HG03575 (cell line): ENCODE data around the gene ARHGAP40.

Experiments used
- ATAC-seq: cut with Tn5 transposase; IDR thresholded peaks from one replicate; pipeline ENCODE4 v1.9.1; 2021; ENCODE audit not compliant: unreplicated experiment, insufficient number of reproducible peaks, low FRiP score; ENCODE audit errors: extremely low read depth

ARHGAP40 gene

DNA sequence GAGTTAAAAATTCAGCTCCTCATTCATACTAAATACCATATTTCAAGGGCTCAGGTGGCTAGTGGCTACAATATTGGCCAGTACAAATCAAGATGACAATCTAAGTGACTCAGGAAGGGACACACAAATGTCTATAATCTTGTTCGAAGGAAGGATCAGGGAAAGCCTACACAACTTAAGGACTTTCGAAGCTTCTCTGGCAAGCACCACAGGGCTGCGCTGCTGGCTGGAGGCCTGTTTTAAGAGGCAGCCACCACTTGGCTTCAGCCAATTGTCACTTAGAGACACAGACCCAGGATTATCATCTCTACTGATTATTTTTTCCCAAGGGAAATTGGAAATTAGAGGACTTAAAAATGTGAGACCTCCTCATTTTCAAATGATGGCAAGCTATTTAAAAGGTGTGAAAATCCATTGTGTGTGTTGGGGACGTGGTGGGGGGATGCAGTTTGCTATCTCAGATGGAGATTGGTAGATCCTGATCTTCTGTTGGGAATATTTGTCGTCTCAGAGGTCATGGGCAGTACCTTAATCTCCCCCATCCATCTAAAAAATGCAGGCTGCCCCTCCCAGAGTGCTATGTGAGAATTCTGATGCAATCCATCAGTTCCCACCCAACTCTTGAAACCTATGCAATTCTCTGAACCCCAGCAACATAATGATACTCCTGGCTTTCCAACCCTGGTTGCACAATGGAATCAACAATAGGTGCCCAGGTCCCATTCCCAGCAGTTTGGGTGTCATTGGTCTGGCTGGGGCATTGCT lies 11.3 kb downstream of the ARHGAP40 start:
- ATAC-seq: no peak

DNA sequence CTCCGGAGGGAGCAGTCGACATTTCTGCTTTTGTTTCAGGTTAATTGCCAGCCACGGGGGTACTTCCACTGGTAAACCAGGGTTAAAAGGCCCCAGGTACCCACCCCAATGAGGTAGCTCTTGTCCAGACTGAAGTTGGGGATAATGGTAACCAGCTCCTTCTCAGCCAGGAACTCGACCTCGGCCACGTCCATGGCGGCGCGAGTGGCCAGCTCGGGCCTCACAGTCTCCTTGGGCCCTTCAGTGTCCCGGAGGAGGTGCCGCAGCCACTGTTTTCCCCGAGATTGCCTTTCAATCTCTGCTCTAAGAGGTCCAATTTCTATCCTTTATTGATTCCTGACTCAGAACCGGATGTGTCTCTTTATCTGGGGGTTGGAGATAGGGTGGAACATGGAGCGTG lies 13.7 kb downstream of the ARHGAP40 start:
- no peak for ATAC-seq

DNA sequence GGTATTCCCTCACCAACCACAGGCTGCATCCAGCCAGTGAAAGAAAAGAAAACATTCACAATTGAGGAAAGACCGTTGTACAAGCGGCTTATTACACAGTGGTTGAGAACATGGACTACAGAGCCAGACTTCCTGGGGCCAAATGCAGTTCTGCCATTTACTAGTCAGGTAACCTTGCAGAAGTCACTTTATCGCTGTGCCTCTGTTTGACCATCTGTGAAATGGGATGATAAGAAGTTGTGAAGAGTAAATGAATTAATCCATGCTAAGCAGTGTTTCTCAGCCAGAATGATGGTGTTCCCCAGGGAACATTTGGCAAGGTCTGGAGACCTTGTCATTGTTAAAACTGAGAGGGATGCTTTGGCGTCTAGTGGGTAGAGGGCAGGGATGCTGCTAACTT lies 14.8 kb downstream of the ARHGAP40 start:
- no peak for ATAC-seq

DNA sequence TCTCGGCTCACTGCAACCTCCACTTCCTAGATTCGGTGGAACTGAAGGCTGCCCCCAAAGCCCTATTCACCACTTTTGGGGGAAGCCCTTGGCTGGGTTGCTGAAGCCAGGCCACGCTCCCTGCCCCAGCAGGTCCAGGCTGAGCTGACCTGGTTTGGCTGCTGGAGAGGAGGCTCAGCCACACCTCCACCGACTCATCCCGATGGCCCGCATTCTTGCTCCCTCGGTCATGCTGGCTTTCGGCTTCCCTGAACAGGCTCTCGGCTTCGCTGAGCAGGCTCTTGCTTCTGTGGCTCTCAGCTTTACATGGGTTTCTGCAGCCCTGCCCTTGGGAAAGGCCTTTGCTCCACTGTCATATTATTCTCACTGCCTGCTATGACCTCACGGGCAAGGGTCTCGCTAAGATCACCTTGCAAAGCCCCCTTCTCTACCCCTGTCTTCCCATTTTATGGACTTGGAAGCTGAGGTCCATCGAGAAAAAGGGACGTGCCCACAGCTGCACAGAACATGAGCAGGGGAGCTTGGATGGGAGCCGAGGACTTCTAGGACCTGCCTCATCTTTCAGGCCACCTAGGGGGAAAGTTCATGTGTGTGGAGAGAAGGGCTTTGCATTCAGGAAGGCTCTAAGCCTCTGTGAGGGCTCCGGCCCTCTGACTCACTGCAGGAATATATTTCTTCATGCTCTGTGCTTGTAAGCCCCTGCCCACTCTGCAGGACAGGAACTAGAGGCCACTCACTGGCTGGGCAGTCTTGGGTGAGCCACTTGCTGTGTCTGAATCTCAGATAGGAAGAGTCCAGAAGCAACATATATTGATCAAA lies 15.6 kb downstream of the ARHGAP40 start:
- ATAC-seq: no peak

DNA sequence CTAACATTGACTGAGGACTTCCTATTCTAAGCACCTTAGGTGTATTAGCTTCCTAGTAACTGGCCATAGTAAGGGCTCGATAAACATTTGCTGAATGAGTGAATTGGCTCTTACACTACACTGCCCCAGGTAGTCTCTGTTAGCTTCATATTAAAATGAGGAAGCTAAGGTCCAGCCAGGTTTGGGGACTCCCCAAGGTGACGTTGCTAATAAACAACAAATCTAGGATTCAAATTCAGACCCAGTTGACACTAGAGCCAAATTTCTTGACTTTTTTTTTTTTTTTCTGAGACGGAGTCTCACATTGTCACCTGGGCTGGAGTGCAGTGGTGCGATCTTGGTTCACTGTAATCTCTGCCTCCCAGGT lies 16.2 kb downstream of the ARHGAP40 start:
- no peak for ATAC-seq

DNA sequence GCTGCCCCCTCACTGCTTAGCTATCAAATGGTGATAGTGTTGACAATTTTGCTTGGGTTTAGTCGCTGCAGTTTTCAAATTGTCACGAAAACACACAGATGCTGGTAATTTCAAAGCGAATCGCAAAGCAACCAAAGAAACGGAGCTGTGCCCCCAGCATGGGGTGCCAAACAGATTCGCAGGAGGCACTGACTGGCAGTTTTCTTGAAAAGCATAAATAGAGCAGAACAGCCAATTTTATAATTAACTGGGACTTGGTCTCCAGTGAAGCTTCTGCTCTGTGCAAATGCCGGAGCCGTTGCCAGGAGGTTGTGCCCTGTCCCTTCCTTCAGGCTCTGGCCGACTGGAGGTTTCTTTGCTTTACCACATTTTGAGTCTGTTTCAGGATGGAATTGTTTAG lies 18.8 kb downstream of the ARHGAP40 start:
- ATAC-seq: no peak

DNA sequence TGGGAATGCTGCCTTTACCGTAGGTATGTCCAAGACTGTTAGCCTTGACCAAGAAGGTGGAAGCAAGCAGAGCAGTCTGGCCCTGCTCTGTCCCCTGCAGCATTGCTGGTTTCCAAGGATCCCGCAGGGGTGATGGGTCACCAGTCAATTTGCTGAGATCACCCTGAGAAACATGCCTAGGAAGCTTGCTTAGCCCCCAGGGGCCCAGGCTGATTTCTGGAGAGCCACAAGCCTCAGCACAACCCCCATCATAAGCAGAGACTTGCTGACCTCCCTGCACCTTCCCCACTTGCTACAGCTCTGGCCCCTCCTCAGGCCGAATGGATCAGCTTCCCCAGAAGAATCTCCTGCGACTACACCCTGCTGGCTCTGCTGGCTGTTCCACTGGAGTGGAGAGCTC lies 21.5 kb downstream of the ARHGAP40 start:
- ATAC-seq: no peak

DNA sequence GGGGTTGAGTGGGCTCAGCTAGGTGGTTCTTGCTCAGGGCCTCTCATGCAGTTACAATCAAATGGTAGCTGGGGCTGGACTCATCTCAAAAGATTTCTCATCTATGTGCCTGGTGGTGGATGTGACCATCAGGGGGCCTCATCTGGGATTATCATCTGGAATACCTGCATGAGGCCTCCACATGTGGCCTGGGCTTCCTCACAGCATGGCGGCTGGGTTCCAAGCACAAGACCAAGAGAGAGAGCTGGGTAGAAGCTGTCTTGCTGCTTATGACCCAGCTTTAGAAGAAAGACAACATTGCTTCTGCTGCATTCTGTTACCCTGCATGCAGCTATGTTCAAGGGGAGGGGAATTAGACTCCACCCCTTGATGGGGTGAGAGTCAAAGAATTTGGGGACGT lies 22.5 kb downstream of the ARHGAP40 start:
- ATAC-seq: no peak

DNA sequence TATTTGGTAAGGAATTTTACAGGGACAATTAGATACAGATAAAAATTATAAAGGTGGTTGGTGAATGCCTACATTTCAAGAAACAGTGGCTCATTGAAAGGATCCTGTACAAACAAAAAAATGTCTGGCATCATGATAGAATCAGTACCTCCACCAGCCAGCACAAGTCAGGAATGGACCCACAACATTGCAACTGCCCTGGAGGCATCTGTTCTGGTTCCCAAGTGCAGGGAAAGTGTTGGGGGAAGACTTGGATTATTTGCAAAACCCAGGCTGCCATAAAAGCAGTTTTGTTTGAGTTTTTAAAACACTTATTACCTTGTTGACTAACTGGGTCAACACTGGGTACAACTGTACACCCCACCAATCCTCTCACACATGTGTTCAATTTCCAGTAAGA lies 24.3 kb downstream of the ARHGAP40 start:
- no peak for ATAC-seq

DNA sequence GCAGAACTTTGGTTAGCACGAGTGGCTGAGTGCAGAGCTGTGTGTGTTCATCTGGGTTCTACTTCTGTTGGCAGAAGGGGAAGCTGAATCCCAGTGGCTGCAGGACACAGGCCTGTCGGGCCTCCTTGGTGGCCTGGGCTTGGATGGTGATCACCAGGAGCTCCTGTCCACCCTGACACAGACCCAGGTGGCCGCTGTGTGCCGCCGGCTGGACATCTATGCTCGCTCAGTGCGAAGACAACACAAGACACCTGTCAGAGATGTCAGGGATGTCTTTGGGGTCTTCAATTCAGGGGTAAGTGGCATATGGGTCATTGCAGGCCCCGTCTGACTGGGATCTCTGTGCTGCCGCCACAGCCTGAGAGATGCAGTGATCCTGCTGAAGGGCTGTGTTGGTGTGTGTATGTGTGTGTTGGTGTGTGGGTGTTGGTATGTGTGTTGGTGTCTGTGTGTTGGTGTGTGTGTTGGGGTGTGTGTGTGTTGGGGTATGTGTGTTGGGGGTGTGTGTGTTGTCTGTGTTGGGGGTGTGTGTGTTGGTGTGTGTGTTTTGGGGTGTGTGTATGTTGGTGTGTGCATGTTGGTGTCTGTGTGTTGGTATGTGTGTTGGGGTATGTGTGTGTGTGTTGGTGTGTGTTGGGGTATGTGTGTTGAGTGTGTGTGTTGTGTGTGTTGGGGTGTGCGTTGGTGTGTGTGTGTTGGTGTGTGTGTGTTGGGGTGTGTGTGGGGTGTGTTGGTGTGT lies 25.5 kb downstream of the ARHGAP40 start:
- no peak for ATAC-seq

DNA sequence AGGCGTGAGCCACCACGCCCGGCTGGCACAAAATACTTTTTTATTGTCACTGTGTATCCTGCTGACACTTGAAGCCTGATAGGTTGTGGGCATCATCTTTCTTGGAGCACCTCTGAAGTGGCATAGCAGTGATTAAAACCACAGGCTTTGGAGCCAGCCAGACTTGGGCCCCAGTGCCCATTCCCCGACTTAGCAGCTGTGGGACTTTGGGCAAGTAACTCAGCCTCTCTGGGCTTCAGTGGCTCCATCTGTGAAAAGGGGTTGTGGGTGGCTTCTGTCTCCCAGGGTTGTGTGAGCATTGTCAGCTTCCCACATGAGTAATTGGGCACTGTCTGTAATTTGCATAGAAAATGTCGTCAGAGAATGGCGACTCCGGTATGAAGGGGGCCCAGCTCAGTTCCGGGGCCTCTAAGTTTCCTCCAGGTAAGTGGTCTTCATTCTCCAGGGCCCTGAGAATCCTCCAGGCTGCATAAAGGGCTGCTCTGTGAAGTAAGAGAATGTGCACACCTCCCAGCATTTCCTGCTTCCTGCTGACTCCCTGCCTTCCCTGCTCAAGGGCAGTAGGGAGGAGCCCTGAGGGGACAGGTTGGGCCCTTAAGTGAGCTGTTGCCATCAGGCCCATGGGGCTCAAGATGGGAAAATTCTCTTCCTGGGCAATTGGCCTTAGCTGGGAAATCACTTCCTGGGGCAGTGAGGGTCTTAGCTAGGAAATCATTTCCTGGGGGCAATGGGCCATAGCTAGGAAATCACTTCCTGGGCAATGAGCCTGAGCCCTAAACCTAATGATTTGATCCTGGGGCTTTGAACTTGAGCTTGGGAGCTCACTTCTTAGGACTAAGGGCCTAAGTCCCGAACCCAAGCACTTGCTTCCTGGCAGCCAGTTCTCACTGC lies 27.2 kb downstream of the ARHGAP40 start:
- ATAC-seq: no peak

DNA sequence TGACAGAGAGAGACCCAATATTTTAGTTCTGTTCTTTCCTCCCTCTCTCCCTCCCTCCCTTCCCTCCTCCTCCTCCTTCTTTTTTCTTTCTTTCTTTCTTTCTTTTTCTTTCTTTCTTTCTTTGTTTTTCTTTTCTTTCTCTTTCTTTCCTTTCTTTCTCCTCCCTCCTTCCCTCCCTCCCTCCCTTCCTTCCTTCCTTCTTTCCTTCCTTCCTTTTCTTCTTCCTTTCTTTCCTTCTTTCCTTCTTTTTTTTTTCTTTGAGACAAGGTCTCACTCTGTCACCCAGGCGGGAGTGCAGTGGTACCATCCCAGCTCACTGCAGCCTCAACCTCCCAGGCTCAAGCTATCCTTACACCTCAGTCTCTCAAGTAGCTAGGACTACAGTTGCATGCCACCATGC lies 28.4 kb downstream of the ARHGAP40 start:
- no peak for ATAC-seq

DNA sequence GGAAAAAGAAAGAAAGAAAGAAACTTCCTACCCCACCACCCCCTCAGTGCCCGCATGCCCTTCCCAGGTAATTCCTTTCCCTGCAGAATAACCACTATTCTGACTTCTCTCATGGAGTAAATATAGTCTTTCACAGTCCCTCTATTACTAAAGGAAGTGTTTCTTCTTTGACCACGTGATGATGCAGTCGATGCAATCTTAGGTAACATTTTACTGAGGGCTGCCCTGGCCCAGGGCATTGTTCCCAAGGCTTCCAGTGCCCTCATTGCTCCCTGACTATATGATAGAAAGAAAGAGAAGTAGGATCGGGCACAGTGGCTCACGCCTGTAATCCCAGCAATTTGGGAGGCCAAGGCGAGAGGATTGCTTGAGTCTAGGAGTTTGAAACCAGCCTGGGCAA lies 29.1 kb downstream of the ARHGAP40 start:
- ATAC-seq: no peak

DNA sequence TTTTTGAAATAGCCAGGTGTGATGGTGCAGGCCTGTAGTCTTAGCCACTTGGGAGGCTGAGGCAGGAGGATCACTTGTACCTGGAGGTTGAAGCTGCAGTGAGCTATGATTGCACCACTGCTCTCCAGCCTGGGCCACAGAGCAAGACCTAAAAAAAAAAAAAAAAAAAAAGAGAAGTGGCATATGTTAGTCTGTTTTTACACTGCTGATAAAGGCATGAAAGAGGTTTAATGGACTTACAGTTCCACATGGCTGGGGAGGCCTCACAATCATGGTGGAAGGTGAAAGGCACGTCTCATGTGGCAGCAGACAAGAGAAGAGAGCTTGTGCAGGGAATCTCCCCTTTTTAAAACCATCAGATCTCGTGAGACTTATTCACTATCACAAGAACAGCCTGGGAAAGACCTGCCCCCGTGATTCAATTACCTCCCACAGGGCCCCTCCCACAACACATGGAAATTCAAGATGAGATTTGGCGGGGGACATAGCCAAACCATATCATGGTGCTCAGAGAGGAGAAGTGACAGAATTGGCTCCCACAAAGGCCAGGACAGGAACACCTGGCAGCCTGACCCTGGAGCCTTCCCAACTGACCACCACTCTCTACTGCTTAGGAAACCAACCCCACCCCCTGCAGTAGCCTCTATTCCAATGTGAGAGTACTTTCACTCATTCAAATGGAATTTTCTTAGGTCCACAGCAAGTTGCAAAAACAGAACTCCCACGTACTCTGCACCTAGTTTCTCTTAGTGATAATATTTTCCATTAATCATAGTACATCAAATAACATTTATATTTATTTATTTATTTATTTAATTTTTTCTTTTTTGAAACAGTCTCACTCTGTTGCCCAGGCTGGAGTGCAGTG lies 29.8 kb downstream of the ARHGAP40 start:
- no peak for ATAC-seq

DNA sequence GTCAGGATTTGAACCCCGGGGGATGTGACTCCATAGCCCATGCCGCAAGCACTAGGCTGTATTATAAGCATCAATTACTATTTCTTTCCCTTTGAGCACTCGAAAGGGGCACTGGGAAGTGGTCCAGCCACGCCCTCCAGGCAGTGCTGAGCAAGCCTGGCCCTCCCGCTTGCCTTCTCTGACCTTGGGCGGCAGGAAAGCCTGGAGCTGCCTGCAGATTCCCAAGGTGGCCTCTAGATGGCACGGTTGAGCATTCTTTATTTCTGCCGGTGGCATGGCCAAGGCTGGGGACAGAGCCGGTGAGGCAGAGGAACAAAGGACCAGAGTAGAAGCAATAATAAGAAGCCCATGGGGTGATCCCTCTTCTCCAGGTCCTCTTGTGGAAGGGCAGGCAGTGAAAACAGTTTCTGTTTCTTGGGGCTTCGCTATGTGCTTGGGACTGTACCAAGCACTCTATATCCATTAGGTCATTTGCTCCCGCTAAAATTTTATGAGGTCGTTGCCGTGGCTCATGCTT lies 32.0 kb downstream of the ARHGAP40 start:
- ATAC-seq: no peak

DNA sequence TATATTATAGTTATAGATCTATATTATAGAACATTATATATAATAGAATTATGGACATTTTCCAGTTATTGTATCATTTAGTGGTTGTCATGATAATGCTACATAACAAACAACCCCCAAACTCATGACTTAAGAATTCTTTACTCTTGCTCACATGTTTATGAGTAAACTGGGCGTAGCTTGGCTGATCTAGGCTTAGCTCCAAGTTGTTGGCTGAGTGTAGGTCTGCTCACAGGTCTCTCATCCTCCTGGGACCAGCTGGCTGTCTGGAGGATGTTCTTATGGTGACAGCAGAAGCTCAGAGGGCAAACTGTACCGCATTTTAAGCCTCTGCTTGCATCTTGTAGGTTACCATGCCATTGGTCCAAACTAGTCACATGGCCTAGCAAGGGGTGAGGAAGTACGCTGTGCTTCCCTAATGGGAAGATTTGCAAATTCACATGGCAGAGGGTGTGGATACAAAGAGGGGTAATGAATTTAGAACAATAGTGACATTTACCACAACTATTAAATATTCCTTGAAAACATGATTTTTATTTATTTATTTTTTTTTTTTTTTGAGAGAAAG lies 34.2 kb downstream of the ARHGAP40 start:
- ATAC-seq: no peak

DNA sequence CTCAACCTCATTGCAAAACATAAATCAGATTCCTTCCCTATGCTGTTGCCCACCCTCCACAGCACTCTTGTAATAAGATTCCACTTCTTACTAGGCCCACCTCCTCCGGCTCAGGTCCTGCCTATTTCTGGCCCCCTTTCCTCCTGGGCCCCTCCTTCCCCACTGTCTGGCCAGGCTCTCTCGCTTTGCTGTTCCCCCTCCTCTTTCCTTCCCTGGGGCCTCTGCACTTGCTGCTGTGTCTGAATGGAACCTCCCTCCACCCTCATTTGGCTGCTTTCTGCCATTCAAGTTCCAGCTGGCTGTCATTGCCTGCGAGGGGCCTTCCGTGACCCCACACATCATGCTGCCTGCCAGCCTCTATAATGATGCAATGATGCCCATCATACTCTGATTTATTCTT lies 38.9 kb downstream of the ARHGAP40 start:
- ATAC-seq: no peak

DNA sequence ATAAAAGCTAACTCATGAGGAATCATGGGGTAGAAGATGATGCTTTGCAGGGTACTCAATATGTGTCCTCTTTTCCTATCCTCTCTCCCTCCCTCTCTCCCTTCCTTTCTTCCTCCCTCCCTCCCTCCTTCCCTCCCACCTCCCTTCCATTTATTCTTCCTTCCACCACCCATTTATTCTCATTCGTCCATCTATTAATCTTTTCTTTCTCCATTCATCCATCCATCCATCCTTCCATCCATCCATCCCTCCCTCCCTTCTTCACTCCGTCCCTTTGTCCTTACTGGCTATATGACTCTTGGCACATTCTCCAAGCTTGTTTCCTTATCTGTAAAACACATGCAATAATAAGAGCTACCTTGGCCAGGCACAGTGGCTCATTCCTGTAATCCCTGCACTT lies 40.9 kb downstream of the ARHGAP40 start:
- ATAC-seq: no peak
